HepG2 (cell line): ENCODE data around the gene CMTM1. TPM values are rescaled to one million over a fixed set of nuclear protein-coding genes. Genes with fewer than 3 reads are reported as not detected.

Experiments
- GATAD1 ChIP-seq: IDR thresholded peaks from 2 replicates; pipeline ENCODE4 v1.6.1; 2016; ENCODE audit warnings: missing genetic modification reagents, missing compliant biosample characterization
- HDAC2 ChIP-seq: sonication (generic); formaldehyde crosslinking; IDR thresholded peaks from 2 replicates; pipeline ENCODE4 v1.4.0; 2020; ENCODE audit warnings: missing genetic modification reagents
- NFIB ChIP-seq: sonication (generic); formaldehyde crosslinking; IDR thresholded peaks from 2 replicates; pipeline ENCODE4 v1.9.0; 2021; ENCODE audit warnings: missing genetic modification reagents, mild to moderate bottlenecking, borderline replicate concordance
- NRL ChIP-seq: sonication (generic); formaldehyde crosslinking; IDR thresholded peaks from 2 replicates; pipeline ENCODE4 v1.5.0; 2020; ENCODE audit warnings: missing genetic modification reagents, mild to moderate bottlenecking, moderate library complexity, borderline replicate concordance
- PHB2 ChIP-seq: fragments of 450-650 bp; IDR thresholded peaks from 2 replicates; pipeline ENCODE4 v1.6.1; 2018; ENCODE audit not compliant: partially characterized antibody
- SIX1 ChIP-seq: sonication (generic); formaldehyde crosslinking; IDR thresholded peaks from 2 replicates; pipeline ENCODE4 v1.4.0; 2020; ENCODE audit warnings: missing genetic modification reagents, borderline replicate concordance
- SMARCE1 ChIP-seq: fragments of 450-650 bp; IDR thresholded peaks from 2 replicates; pipeline ENCODE4 v1.6.1; 2017; ENCODE audit warnings: borderline replicate concordance
- TGIF2 ChIP-seq: IDR thresholded peaks from 2 replicates; pipeline ENCODE4 v1.6.1; 2016; ENCODE audit warnings: control low read depth, missing compliant biosample characterization
- TRIM24 ChIP-seq: sonication (generic); formaldehyde crosslinking; IDR thresholded peaks from 2 replicates; pipeline ENCODE4 v1.8.0; 2022; ENCODE audit warnings: mild to moderate bottlenecking, missing genetic modification reagents
- XRCC5 ChIP-seq: fragments of 200-400 bp; formaldehyde crosslinking; optimal IDR thresholded peaks from 2 replicates; pipeline ENCODE3; 2017; ENCODE audit warnings: mild to moderate bottlenecking, low read length
- ZFP90 ChIP-seq: sonication (generic); formaldehyde crosslinking; IDR thresholded peaks from 2 replicates; pipeline ENCODE4 v1.8.0; 2022; ENCODE audit warnings: missing genetic modification reagents, mild to moderate bottlenecking, inconsistent platforms, borderline replicate concordance
- ZNF17 ChIP-seq: sonication (generic); formaldehyde crosslinking; IDR thresholded peaks from 2 replicates; pipeline ENCODE4 v1.5.0; 2020; ENCODE audit warnings: mild to moderate bottlenecking, missing genetic modification reagents
- ZNF292 ChIP-seq: sonication (generic); formaldehyde crosslinking; IDR thresholded peaks from 2 replicates; pipeline ENCODE4 v1.8.1; 2022; ENCODE audit warnings: mild to moderate bottlenecking, low read depth, missing genetic modification reagents, borderline replicate concordance
- ZNF446 ChIP-seq: sonication (generic); formaldehyde crosslinking; IDR thresholded peaks from 2 replicates; pipeline ENCODE4 v1.5.0; 2020; ENCODE audit warnings: mild to moderate bottlenecking, missing genetic modification reagents
- ZNF451 ChIP-seq: sonication (generic); formaldehyde crosslinking; IDR thresholded peaks from 2 replicates; pipeline ENCODE4 v1.5.0; 2020; ENCODE audit warnings: mild to moderate bottlenecking, missing genetic modification reagents
- ZNF766 ChIP-seq: sonication (generic); formaldehyde crosslinking; IDR thresholded peaks from 2 replicates; pipeline ENCODE4 v1.5.0; 2020; ENCODE audit warnings: missing genetic modification reagents, borderline replicate concordance
- ZSCAN29 ChIP-seq: sonication (generic); formaldehyde crosslinking; conservative IDR thresholded peaks from 2 replicates; pipeline ENCODE4 v1.4.0; 2020; ENCODE audit warnings: mild to moderate bottlenecking, missing genetic modification reagents
- ZSCAN31 ChIP-seq: sonication (generic); formaldehyde crosslinking; IDR thresholded peaks from 2 replicates; pipeline ENCODE4 v1.5.0; 2020; ENCODE audit warnings: low read depth, mild to moderate bottlenecking, missing genetic modification reagents
- polyA plus RNA-seq, 8 experiments: library from polyadenylated mRNA; depleted of rRNA in 3 of 8; stranded (reverse) in 7 of 8; unstranded in 1 of 8; fragments of >200 nt; fragmentation: Illumina TruSeq in 4 of 8; extraction: Trizol in 4 of 8; gene quantifications; 2 replicates each; pipeline versions ENCODE4 v1.2.1 to v1.2.3, GENCODE V29; 2011 to 2016; ENCODE audit warnings: low read depth in 4 of 8, missing spikeins in 1 of 8, mixed read lengths in 1 of 8; ENCODE audit not compliant: insufficient read depth in 1 of 8
- total RNA-seq, 5 experiments: library from RNA; depleted of rRNA; stranded (reverse); fragments of >200 nt; fragmentation: Illumina TruSeq; extraction: Trizol; gene quantifications; 2 replicates each; pipeline ENCODE4 v1.2.3, GENCODE V29; 2016; ENCODE audit warnings: low read depth in 1 of 5
- TF ChIP-seq, protein P1 (sequence below): sonication (generic); formaldehyde crosslinking; IDR thresholded peaks from 2 replicates; pipeline ENCODE4 v1.8.1; 2023; ENCODE audit warnings: mild to moderate bottlenecking, moderate library complexity, missing genetic modification reagents
- TF ChIP-seq, protein P2 (sequence below): IDR thresholded peaks from 2 replicates; pipeline ENCODE4 v1.6.1; 2016; ENCODE audit warnings: low read depth, control low read depth
- TF ChIP-seq, protein P3 (sequence below): sonication (generic); formaldehyde crosslinking; IDR thresholded peaks from 2 replicates; pipeline ENCODE4 v1.4.0; 2020; ENCODE audit warnings: missing genetic modification reagents; ENCODE audit errors: not compliant biosample characterization
- TF ChIP-seq, protein P4 (sequence below): sonication (generic); formaldehyde crosslinking; IDR thresholded peaks from 2 replicates; pipeline ENCODE4 v1.5.0; 2020; ENCODE audit warnings: missing genetic modification reagents, mild to moderate bottlenecking, borderline replicate concordance
- TF ChIP-seq, protein P5 (sequence below): sonication (generic); formaldehyde crosslinking; IDR thresholded peaks from 2 replicates; pipeline ENCODE4 v1.5.0; 2020; ENCODE audit warnings: missing genetic modification reagents, mild to moderate bottlenecking, borderline replicate concordance

Gene CMTM1
- total and polyA plus RNA-seq, 2 of the 13 experiments (the other 11 are each of a cell fraction or from before 2014, with no cell fraction given) = 1.7 to 2.9 TPM

DNA sequence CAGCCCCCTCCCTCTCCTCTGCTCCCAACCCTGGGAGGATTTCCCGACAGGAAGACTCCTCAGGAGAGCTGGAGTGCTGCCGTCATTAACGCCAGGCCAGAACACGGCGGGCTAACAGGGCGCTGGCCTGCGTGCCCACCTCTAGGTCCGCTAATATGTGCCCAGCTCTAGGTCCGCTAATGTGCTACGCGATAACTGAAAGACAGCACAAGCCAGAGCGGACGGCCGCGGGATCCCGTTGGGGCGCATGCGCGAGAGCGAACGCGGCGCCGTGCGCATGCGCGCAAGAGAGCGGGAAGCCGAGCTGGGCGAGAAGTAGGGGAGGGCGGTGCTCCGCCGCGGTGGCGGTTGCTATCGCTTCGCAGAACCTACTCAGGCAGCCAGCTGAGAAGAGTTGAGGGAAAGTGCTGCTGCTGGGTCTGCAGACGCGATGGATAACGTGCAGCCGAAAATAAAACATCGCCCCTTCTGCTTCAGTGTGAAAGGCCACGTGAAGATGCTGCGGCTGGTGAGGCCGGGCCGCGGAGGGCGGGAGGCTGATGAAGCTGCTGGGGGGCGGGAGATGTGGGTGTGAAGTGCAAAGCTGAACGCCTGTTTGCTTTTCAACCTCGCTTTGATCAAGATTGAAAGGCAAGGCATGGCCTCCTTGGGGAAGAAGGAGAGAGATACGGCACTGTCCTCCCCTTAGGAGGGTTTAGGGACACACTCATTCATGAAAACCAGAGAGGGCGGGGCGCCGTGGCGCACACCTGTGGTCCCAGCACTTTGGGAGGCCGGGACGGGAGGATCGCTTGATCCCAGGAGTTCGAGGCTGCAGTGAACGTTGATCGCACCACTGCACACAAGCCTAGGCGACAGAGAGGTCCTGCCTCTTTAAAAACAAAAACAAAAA lies 13.7 kb upstream of the CMTM1 start, which contains the start of gene CKLF (continued):
- TF ChIP-seq NRL (CRISPR knock-in tag) (peak; percentile 100), SMARCE1 (no peak), ZNF17 (CRISPR knock-in tag) (peak; percentile 98), SIX1 (CRISPR knock-in tag) (peak; percentile 62; the same call in 1 of the 2 replicates), TGIF2 (CRISPR knock-in tag) (peak; percentile 85), ZSCAN31 (CRISPR knock-in tag) (peak; percentile 99), ZSCAN29 (CRISPR knock-in tag) (no peak; the same call in 1 of the 2 replicates), PHB2 (no peak), TRIM24 (CRISPR knock-in tag) (no peak), ZNF766 (peak; percentile 99), HDAC2 (CRISPR knock-in tag) (peak; percentile 78), ZNF451 (peak; percentile 100), ZNF446 (CRISPR knock-in tag) (peak; percentile 99), XRCC5 (no peak), ZFP90 (CRISPR knock-in tag) (peak; percentile 98), NFIB (CRISPR knock-in tag) (peak; percentile 98; the same call in 1 of the 2 replicates), ZNF292 (CRISPR knock-in tag) (peak; percentile 89), GATAD1 (CRISPR knock-in tag) (peak; percentile 87)
- TF ChIP-seq, protein P1, sequence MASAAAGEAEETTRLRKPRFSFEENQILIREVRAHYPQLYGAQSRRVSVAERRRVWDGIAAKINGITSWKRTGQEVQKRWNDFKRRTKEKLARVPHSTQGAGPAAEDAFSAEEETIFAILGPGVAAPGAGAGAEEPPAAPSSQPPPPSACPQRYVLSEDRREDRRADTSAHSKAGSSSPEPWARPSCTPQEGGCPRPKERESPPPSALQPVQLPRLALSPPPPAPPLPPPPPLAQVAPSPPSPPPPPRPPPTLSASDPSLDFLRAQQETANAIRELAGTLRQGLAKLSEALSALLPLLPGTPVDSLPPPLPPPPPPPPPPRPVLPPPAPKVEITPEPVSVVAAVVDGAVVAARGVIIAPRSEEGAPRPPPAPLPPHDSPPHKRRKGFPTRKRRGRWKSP (CRISPR knock-in tag) = peak; percentile 97
- TF ChIP-seq, protein P2, sequence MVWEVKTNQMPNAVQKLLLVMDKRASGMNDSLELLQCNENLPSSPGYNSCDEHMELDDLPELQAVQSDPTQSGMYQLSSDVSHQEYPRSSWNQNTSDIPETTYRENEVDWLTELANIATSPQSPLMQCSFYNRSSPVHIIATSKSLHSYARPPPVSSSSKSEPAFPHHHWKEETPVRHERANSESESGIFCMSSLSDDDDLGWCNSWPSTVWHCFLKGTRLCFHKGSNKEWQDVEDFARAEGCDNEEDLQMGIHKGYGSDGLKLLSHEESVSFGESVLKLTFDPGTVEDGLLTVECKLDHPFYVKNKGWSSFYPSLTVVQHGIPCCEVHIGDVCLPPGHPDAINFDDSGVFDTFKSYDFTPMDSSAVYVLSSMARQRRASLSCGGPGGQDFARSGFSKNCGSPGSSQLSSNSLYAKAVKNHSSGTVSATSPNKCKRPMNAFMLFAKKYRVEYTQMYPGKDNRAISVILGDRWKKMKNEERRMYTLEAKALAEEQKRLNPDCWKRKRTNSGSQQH = 0 out of 2 replicates have a peak, but pooled peaks have one; percentile 34
- TF ChIP-seq, protein P3, sequence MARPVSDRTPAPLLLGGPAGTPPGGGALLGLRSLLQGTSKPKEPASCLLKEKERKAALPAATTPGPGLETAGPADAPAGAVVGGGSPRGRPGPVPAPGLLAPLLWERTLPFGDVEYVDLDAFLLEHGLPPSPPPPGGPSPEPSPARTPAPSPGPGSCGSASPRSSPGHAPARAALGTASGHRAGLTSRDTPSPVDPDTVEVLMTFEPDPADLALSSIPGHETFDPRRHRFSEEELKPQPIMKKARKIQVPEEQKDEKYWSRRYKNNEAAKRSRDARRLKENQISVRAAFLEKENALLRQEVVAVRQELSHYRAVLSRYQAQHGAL = no peak
- TF ChIP-seq, protein P4, sequence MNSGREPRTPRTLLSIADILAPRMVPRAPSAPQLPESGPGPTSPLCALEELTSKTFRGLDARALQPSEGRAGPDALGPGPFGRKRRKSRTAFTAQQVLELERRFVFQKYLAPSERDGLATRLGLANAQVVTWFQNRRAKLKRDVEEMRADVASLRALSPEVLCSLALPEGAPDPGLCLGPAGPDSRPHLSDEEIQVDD = peak; percentile 100
- TF ChIP-seq, protein P5, sequence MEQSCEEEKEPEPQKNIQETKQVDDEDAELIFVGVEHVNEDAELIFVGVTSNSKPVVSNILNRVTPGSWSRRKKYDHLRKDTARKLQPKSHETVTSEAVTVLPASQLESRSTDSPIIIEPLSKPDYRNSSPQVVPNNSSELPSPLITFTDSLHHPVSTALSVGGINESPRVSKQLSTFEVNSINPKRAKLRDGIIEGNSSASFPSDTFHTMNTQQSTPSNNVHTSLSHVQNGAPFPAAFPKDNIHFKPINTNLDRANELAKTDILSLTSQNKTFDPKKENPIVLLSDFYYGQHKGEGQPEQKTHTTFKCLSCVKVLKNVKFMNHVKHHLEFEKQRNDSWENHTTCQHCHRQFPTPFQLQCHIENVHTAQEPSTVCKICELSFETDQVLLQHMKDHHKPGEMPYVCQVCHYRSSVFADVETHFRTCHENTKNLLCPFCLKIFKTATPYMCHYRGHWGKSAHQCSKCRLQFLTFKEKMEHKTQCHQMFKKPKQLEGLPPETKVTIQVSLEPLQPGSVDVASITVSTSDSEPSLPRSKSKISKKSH = peak; percentile 100
